HG03571 (cell line): Measurements from ENCODE around the gene DNAJC15.

Experiments used
- ATAC-seq: cut with Tn5 transposase; IDR thresholded peaks from one replicate; pipeline ENCODE4 v1.9.1; 2021; ENCODE audit not compliant: unreplicated experiment

Gene DNAJC15

GRCh38 chr13:43003729-43004128 lies 19.7 kb upstream of the DNAJC15 start:
- no peak for ATAC-seq

GRCh38 chr13:43005460-43006236 lies 17.7 kb upstream of the DNAJC15 start:
- no peak for ATAC-seq

GRCh38 chr13:43006893-43007631 lies 16.3 kb upstream of the DNAJC15 start:
- no peak for ATAC-seq

GRCh38 chr13:43008596-43008995 lies 14.8 kb upstream of the DNAJC15 start:
- no peak for ATAC-seq

- ATAC-seq, result no peak
Observed at GRCh38 chr13:43009506-43009905, 13.9 kb upstream of the DNAJC15 start.

- no peak for ATAC-seq
Observed at GRCh38 chr13:43014162-43014561, 9.2 kb upstream of the DNAJC15 start.

- ATAC-seq, result no peak
Observed at GRCh38 chr13:43016226-43016625, 7.2 kb upstream of the DNAJC15 start.

- ATAC-seq, result no peak
Observed at GRCh38 chr13:43019811-43020210, 3.6 kb upstream of the DNAJC15 start.

- no peak for ATAC-seq
Observed at GRCh38 chr13:43020794-43021193, 2.6 kb upstream of the DNAJC15 start.

- ATAC-seq, result no peak
Observed at GRCh38 chr13:43021926-43022670, 1.3 kb upstream of the DNAJC15 start.

- no peak for ATAC-seq
Observed at GRCh38 chr13:43022934-43023288, 475 bp upstream of the DNAJC15 start.

GRCh38 chr13:43026262-43026661 lies 2.9 kb downstream of the DNAJC15 start:
- no peak for ATAC-seq

- no peak for ATAC-seq
Observed at GRCh38 chr13:43030548-43030947, 7.2 kb downstream of the DNAJC15 start.

GRCh38 chr13:43031881-43032280 lies 8.5 kb downstream of the DNAJC15 start:
- ATAC-seq, result no peak

- no peak for ATAC-seq
Observed at GRCh38 chr13:43033038-43033437, 9.7 kb downstream of the DNAJC15 start.

GRCh38 chr13:43036351-43037250 lies 13.2 kb downstream of the DNAJC15 start:
- ATAC-seq, result no peak

- no peak for ATAC-seq
Observed at GRCh38 chr13:43039966-43040365, 16.6 kb downstream of the DNAJC15 start.

GRCh38 chr13:43040581-43041368 lies 17.4 kb downstream of the DNAJC15 start:
- peak; percentile 21 for ATAC-seq

- ATAC-seq, result peak; percentile 52
Observed at GRCh38 chr13:43041369-43041921, 18.1 kb downstream of the DNAJC15 start.
